H1 (cell line): ENCODE data around the gene CDS2. TPM values are rescaled to one million over a fixed set of nuclear protein-coding genes. Genes with fewer than 3 reads are reported as not detected.

Experiments used
- BCL11A ChIP-seq, 2 experiments: IDR thresholded peaks; one replicate each; pipeline ENCODE4 v1.6.1; 2011; ENCODE audit warnings: low read depth in 2 of 2, low read length in 2 of 2, mild to moderate bottlenecking in 2 of 2
- CHD7 ChIP-seq: fragments of 300-600 bp; sonication (generic); IDR thresholded peaks from 2 replicates; pipeline ENCODE4 v1.7.1; 2012; ENCODE audit warnings: low read length, moderate library complexity, mild to moderate bottlenecking, inconsistent platforms; ENCODE audit not compliant: insufficient replicate concordance
- CTCF ChIP-seq, 3 experiments: IDR thresholded peaks; 1 replicate in 2 of 3; 2 replicates in 1 of 3; pipeline versions ENCODE4 v1.5.1 to v1.6.1; 2011; ENCODE audit warnings: low read length in 3 of 3, mild to moderate bottlenecking in 3 of 3, inconsistent platforms in 2 of 3, low read depth in 1 of 3, moderate library complexity in 1 of 3; ENCODE audit not compliant: insufficient read depth in 1 of 3; ENCODE audit errors: control extremely low read depth in 1 of 3
- KDM4A ChIP-seq: IDR thresholded peaks from one replicate; pipeline ENCODE4 v1.7.1; 2012; ENCODE audit warnings: low read depth, mild to moderate bottlenecking, moderate library complexity, low read length, inconsistent platforms; ENCODE audit not compliant: severe bottlenecking
- POLR2A ChIP-seq, 2 experiments: IDR thresholded peaks; 1 replicate in 1 of 2; 2 replicates in 1 of 2; pipeline ENCODE4 v1.6.1; 2011; ENCODE audit warnings: low read depth in 2 of 2, low read length in 2 of 2, mild to moderate bottlenecking in 2 of 2; ENCODE audit errors: control extremely low read depth in 1 of 2
- POLR2AphosphoS5 ChIP-seq: IDR thresholded peaks from 2 replicates; pipeline ENCODE4 v1.6.1; 2011; ENCODE audit warnings: low read depth, low read length
- POU5F1 ChIP-seq: IDR thresholded peaks from 2 replicates; pipeline ENCODE4 v1.6.1; 2011; ENCODE audit warnings: low read depth, mild to moderate bottlenecking, low read length, moderate library complexity
- RNF2 ChIP-seq: fragments of 200-900, 300-1000 bp; sonication (generic); IDR thresholded peaks from 2 replicates; pipeline ENCODE4 v1.7.1; 2016; ENCODE audit warnings: borderline replicate concordance, low read depth, mild to moderate bottlenecking, antibody characterized with exemption, low read length; ENCODE audit not compliant: poor library complexity, severe bottlenecking; ENCODE audit errors: missing control alignments
- SUZ12 ChIP-seq: fragments of 200-600 bp; sonication (generic); IDR thresholded peaks from 2 replicates; pipeline ENCODE4 v1.6.1; 2012; ENCODE audit warnings: mild to moderate bottlenecking, inconsistent platforms, low read length, moderate library complexity, mixed read lengths
- polyA plus RNA-seq, 7 experiments: library from polyadenylated mRNA; depleted of rRNA in 3 of 7; stranded (reverse) in 5 of 7; unstranded in 2 of 7; fragments of >200 nt in 5 of 7; fragments of 200-250 nt in 2 of 7; gene quantifications; 1 replicate in 5 of 7; 2 replicates in 1 of 7; 4 replicates in 1 of 7; pipeline versions ENCODE4 v1.2.1 to v1.2.3, GENCODE V29; 2011 to 2013; ENCODE audit warnings: missing spikeins in 2 of 7, mixed read lengths in 2 of 7
- total RNA-seq: library from RNA; stranded (reverse); fragmentation: NEBNext Ultra II Directional; extraction: Animal tissue kit (Norgen Biotek cat#: 25700); gene quantifications from 2 replicates; pipeline ENCODE4 v1.2.1, GENCODE V29; 2021

CDS2 gene
- total and polyA plus RNA-seq, 2 of the 8 experiments (the other 6 are each of a cell fraction or from before 2014, with no cell fraction given) = 54.0 to 56.2 TPM

- no peak for TF ChIP-seq CHD7
- TF ChIP-seq POLR2A (IDR thresholded peaks at IDR 0.05; ENCODE audit: control extremely low read depth in 1 of 2, low read depth in 2 of 2, low read length in 2 of 2) = no peak
- no peak for TF ChIP-seq BCL11A (IDR thresholded peaks at IDR 0.05; ENCODE audit: low read depth in 2 of 2, low read length in 2 of 2)
- no peak for TF ChIP-seq SUZ12
- no peak for TF ChIP-seq POLR2AphosphoS5
- TF ChIP-seq KDM4A = no peak
- TF ChIP-seq CTCF (IDR thresholded peaks at IDR 0.05; ENCODE audit: control extremely low read depth in 1 of 3, insufficient read depth in 1 of 3, low read depth in 1 of 3, low read length in 3 of 3) = no peak
- TF ChIP-seq POU5F1 = no peak
- no peak for TF ChIP-seq RNF2
Observed at GRCh38 chr20:5096463-5096862, 30.3 kb upstream of the CDS2 start (continued).
